Measurements from ENCODE around the gene SH3PXD2B.
"Not testable (repeated sequence)": the region's sequence is repeated elsewhere in the genome, so short reads cannot be mapped to it uniquely, and the experiment has no call there.

The SH3PXD2B gene

GRCh38 chr5:172411484-172412072 is 42.7 kb downstream of the SH3PXD2B start:
- in situ Hi-C loops (cut with HindIII; ENCODE audit: low pct_ligation_motif_present, low pct_unique_long_range_greater_than_20kb, low sequenced_read_pairs): no loop called here
- DNase-seq: no peak

- in situ Hi-C loops (cut with HindIII; ENCODE audit: low pct_ligation_motif_present, low pct_unique_long_range_greater_than_20kb, low sequenced_read_pairs): no loop called here
- DNase-seq: no peak
Measured at GRCh38 chr5:172410662-172411483, 43.5 kb downstream of the SH3PXD2B start.

GRCh38 chr5:172410160-172410559 is 44.2 kb downstream of the SH3PXD2B start:
- in situ Hi-C loops (cut with HindIII; ENCODE audit: low pct_ligation_motif_present, low pct_unique_long_range_greater_than_20kb, low sequenced_read_pairs): no loop called here
- no peak for DNase-seq

- DNase-seq; in situ Hi-C loops (cut with HindIII; ENCODE audit: low pct_ligation_motif_present, low pct_unique_long_range_greater_than_20kb, low sequenced_read_pairs): not testable (repeated sequence)
Measured at GRCh38 chr5:172409477-172409876, 44.8 kb downstream of the SH3PXD2B start.

GRCh38 chr5:172407822-172408221 is 46.5 kb downstream of the SH3PXD2B start:
- DNase-seq: peak; percentile 52
- in situ Hi-C loops (cut with HindIII; ENCODE audit: low pct_ligation_motif_present, low pct_unique_long_range_greater_than_20kb, low sequenced_read_pairs): no loop called here

- in situ Hi-C loops (cut with HindIII; ENCODE audit: low pct_ligation_motif_present, low pct_unique_long_range_greater_than_20kb, low sequenced_read_pairs): no loop called here
- peak; percentile 20 for DNase-seq
Measured at GRCh38 chr5:172407241-172407691, 47.1 kb downstream of the SH3PXD2B start.

- in situ Hi-C loops (cut with HindIII; ENCODE audit: low pct_ligation_motif_present, low pct_unique_long_range_greater_than_20kb, low sequenced_read_pairs): no loop called here
- DNase-seq: no peak
Measured at GRCh38 chr5:172405226-172406107, 48.9 kb downstream of the SH3PXD2B start.

GRCh38 chr5:172404746-172405145 is 49.6 kb downstream of the SH3PXD2B start:
- in situ Hi-C loops (cut with HindIII; ENCODE audit: low pct_ligation_motif_present, low pct_unique_long_range_greater_than_20kb, low sequenced_read_pairs): no loop called here
- DNase-seq: no peak

- no peak for DNase-seq
- in situ Hi-C loops (cut with HindIII; ENCODE audit: low pct_ligation_motif_present, low pct_unique_long_range_greater_than_20kb, low sequenced_read_pairs): no loop called here
Measured at GRCh38 chr5:172403817-172404216, 50.5 kb downstream of the SH3PXD2B start.

GRCh38 chr5:172403189-172403796 is 51.0 kb downstream of the SH3PXD2B start:
- no peak for DNase-seq
- in situ Hi-C loops (cut with HindIII; ENCODE audit: low pct_ligation_motif_present, low pct_unique_long_range_greater_than_20kb, low sequenced_read_pairs): no loop called here

- DNase-seq: no peak
- in situ Hi-C loops (cut with HindIII; ENCODE audit: low pct_ligation_motif_present, low pct_unique_long_range_greater_than_20kb, low sequenced_read_pairs): no loop called here
Measured at GRCh38 chr5:172402531-172403188, 51.7 kb downstream of the SH3PXD2B start.

GRCh38 chr5:172402031-172402430 is 52.3 kb downstream of the SH3PXD2B start:
- DNase-seq; in situ Hi-C loops (cut with HindIII; ENCODE audit: low pct_ligation_motif_present, low pct_unique_long_range_greater_than_20kb, low sequenced_read_pairs): not testable (repeated sequence)

GRCh38 chr5:172399826-172400225 is 54.5 kb downstream of the SH3PXD2B start:
- in situ Hi-C loops (cut with HindIII; ENCODE audit: low pct_ligation_motif_present, low pct_unique_long_range_greater_than_20kb, low sequenced_read_pairs): no loop called here
- DNase-seq: no peak

- no peak for DNase-seq
- in situ Hi-C loops (cut with HindIII; ENCODE audit: low pct_ligation_motif_present, low pct_unique_long_range_greater_than_20kb, low sequenced_read_pairs): no loop called here
Measured at GRCh38 chr5:172399336-172399735, 55.0 kb downstream of the SH3PXD2B start.

GRCh38 chr5:172398645-172399044 is 55.7 kb downstream of the SH3PXD2B start:
- in situ Hi-C loops (cut with HindIII; ENCODE audit: low pct_ligation_motif_present, low pct_unique_long_range_greater_than_20kb, low sequenced_read_pairs); DNase-seq: not testable (repeated sequence)

GRCh38 chr5:172396994-172397393 is 57.3 kb downstream of the SH3PXD2B start:
- DNase-seq; in situ Hi-C loops (cut with HindIII; ENCODE audit: low pct_ligation_motif_present, low pct_unique_long_range_greater_than_20kb, low sequenced_read_pairs): not testable (repeated sequence)

- DNase-seq: no peak
- in situ Hi-C loops (cut with HindIII; ENCODE audit: low pct_ligation_motif_present, low pct_unique_long_range_greater_than_20kb, low sequenced_read_pairs): no loop called here
Measured at GRCh38 chr5:172396220-172396619, 58.1 kb downstream of the SH3PXD2B start.

GRCh38 chr5:172395483-172395882 is 58.8 kb downstream of the SH3PXD2B start:
- in situ Hi-C loops (cut with HindIII; ENCODE audit: low pct_ligation_motif_present, low pct_unique_long_range_greater_than_20kb, low sequenced_read_pairs): no loop called here
- DNase-seq: peak; percentile 14

Measured in ACHN (cell line).